CD14-positive monocyte (primary cell): ENCODE measurements around the gene PADI4. TPM values are rescaled to one million over a fixed set of nuclear protein-coding genes. Genes with fewer than 3 reads are reported as not detected.
A peak's percentile ranks its signal among the peaks of the same experiment; 100 is the strongest.

Experiments
- DNase-seq, 3 donors: peaks; one replicate each; pipeline ENCODE4 v3.0.0-alpha.2; 2011 to 2022
- H2AFZ ChIP-seq: 2 replicates; pipeline ENCODE4 v1.6.0; 2012; ENCODE audit warnings: mild to moderate bottlenecking, low read depth, low read length, inconsistent platforms; ENCODE audit not compliant: insufficient read depth, poor library complexity, severe bottlenecking
- H3K27ac ChIP-seq, 2 donors: 1 replicate in 1 of 2; 2 replicates in 1 of 2; pipeline ENCODE4 v1.5.1; 2012 to 2013; ENCODE audit warnings: low read length in 2 of 2, control low read depth in 1 of 2, inconsistent platforms in 1 of 2, low read depth in 1 of 2, mild to moderate bottlenecking in 1 of 2
- H3K27me3 ChIP-seq, 2 donors: one replicate each; pipeline versions ENCODE4 v1.6.0 to v1.6.1; 2011 to 2013; ENCODE audit warnings: low read length in 2 of 2; ENCODE audit not compliant: control insufficient read depth in 2 of 2, insufficient read depth in 2 of 2
- H3K36me3 ChIP-seq, 2 donors: replicated peaks in 1 of 2; 1 replicate in 1 of 2; 2 replicates in 1 of 2; pipeline versions ENCODE4 v1.5.1 to v1.6.1; 2012 to 2013; ENCODE audit warnings: low read length in 2 of 2, control low read depth in 1 of 2, inconsistent platforms in 1 of 2, mild to moderate bottlenecking in 1 of 2; ENCODE audit not compliant: insufficient read depth in 2 of 2, control insufficient read depth in 1 of 2
- H3K4me1 ChIP-seq, 2 donors: 1 replicate in 1 of 2; 2 replicates in 1 of 2; pipeline versions ENCODE4 v1.5.1 to v1.6.1; 2012 to 2013; ENCODE audit warnings: low read length in 2 of 2, control low read depth in 1 of 2, inconsistent platforms in 1 of 2, mild to moderate bottlenecking in 1 of 2, moderate library complexity in 1 of 2; ENCODE audit not compliant: insufficient read depth in 2 of 2, control insufficient read depth in 1 of 2
- H3K4me2 ChIP-seq: replicated peaks from 2 replicates; pipeline ENCODE3; 2012; ENCODE audit warnings: low read length, moderate library complexity, mild to moderate bottlenecking; ENCODE audit not compliant: poor library complexity, severe bottlenecking; ENCODE audit errors: extremely low read depth
- H3K4me3 ChIP-seq, 3 experiments: fragments of 200-600 bp in 1 of 3; sonication (generic) in 1 of 3; replicated peaks in 1 of 3; 1 replicate in 2 of 3; 2 replicates in 1 of 3; pipeline ENCODE4 v1.5.1; 2011 to 2013; ENCODE audit warnings: low read length in 3 of 3, mild to moderate bottlenecking in 3 of 3, control low read depth in 2 of 3, low read depth in 2 of 3, inconsistent platforms in 1 of 3, moderate library complexity in 1 of 3
- H3K79me2 ChIP-seq: 2 replicates; pipeline ENCODE4 v1.6.0; 2012; ENCODE audit warnings: mild to moderate bottlenecking, control low read depth, inconsistent platforms, low read length, moderate library complexity; ENCODE audit not compliant: insufficient read depth
- H3K9ac ChIP-seq: 2 replicates; pipeline ENCODE4 v1.6.0; 2017; ENCODE audit warnings: low read length, mild to moderate bottlenecking; ENCODE audit not compliant: insufficient read depth, poor library complexity, severe bottlenecking
- H3K9me3 ChIP-seq, 2 donors: replicated peaks in 1 of 2; 1 replicate in 1 of 2; 2 replicates in 1 of 2; pipeline versions ENCODE4 v1.5.1 to v1.6.1; 2012 to 2013; ENCODE audit warnings: low read length in 2 of 2, control low read depth in 1 of 2; ENCODE audit not compliant: control insufficient read depth in 1 of 2, insufficient read depth in 1 of 2
- H4K20me1 ChIP-seq: 2 replicates; pipeline ENCODE4 v1.6.0; 2012; ENCODE audit warnings: mild to moderate bottlenecking, low read length, control low read depth, moderate library complexity; ENCODE audit not compliant: insufficient read depth
- H3K27ac Mint-ChIP-seq, 7 donors: one replicate each; pipeline ENCODE4 v1.8.0; 2020; ENCODE audit warnings: mild to moderate bottlenecking in 7 of 7, mixed read lengths in 7 of 7, moderate library complexity in 6 of 7, inconsistent platforms in 2 of 7
- H3K27me3 Mint-ChIP-seq, 3 donors: one replicate each; pipeline ENCODE4 v1.8.0; 2021 to 2022; ENCODE audit warnings: low read depth in 3 of 3, mild to moderate bottlenecking in 3 of 3, mixed read lengths in 3 of 3, moderate library complexity in 3 of 3, inconsistent platforms in 1 of 3
- H3K36me3 Mint-ChIP-seq, 2 donors: one replicate each; pipeline ENCODE4 v1.8.0; 2020; ENCODE audit warnings: mixed read lengths in 2 of 2, inconsistent platforms in 1 of 2, mild to moderate bottlenecking in 1 of 2
- H3K4me1 Mint-ChIP-seq: one replicate; pipeline ENCODE4 v1.8.0; 2020; ENCODE audit warnings: mild to moderate bottlenecking, mixed read lengths
- H3K4me3 Mint-ChIP-seq, 2 donors: one replicate each; pipeline ENCODE4 v1.8.0; 2020; ENCODE audit warnings: mild to moderate bottlenecking in 2 of 2, mixed read lengths in 2 of 2, moderate library complexity in 1 of 2
- H3K9me3 Mint-ChIP-seq, 7 donors: one replicate each; pipeline ENCODE4 v1.8.0; 2020 to 2022; ENCODE audit warnings: mixed read lengths in 7 of 7, mild to moderate bottlenecking in 6 of 7, moderate library complexity in 6 of 7, inconsistent platforms in 2 of 7
- WGBS: methylation state at CpG from one replicate; pipeline ENCODE4 v1.1.5; 2013; ENCODE audit warnings: missing lambda C conversion rate; ENCODE audit not compliant: insufficient coverage; 5-methylcytosine and 5-hydroxymethylcytosine counted together
- intact Hi-C, 2 donors: fragments of 100-400 bp; cut with micrococcal nuclease; formaldehyde crosslinking; loops; one replicate each; pipeline versions ENCODE4 v1.15.0 to v1.15.1; 2023
- polyA plus RNA-seq, 3 donors: library from polyadenylated mRNA; depleted of rRNA in 1 of 3; unstranded in 2 of 3; stranded (reverse) in 1 of 3; fragments of 300-500 nt in 2 of 3; fragments of >200 nt in 1 of 3; fragmentation: Illumina TruSeq in 2 of 3; gene quantifications; 1 replicate in 2 of 3; 2 replicates in 1 of 3; pipeline ENCODE4 v1.2.3, GENCODE V29; 2012 to 2021
- TF ChIP-seq, protein P1 (sequence below): fragments of 200-600 bp; IDR thresholded peaks from one replicate; pipeline ENCODE4 v1.8.0; 2022; ENCODE audit warnings: antibody characterized with exemption, mild to moderate bottlenecking

The PADI4 gene
- polyA plus RNA-seq, 3 donors, result 160 to 356 (median 164) TPM

- TF ChIP-seq, protein P1, sequence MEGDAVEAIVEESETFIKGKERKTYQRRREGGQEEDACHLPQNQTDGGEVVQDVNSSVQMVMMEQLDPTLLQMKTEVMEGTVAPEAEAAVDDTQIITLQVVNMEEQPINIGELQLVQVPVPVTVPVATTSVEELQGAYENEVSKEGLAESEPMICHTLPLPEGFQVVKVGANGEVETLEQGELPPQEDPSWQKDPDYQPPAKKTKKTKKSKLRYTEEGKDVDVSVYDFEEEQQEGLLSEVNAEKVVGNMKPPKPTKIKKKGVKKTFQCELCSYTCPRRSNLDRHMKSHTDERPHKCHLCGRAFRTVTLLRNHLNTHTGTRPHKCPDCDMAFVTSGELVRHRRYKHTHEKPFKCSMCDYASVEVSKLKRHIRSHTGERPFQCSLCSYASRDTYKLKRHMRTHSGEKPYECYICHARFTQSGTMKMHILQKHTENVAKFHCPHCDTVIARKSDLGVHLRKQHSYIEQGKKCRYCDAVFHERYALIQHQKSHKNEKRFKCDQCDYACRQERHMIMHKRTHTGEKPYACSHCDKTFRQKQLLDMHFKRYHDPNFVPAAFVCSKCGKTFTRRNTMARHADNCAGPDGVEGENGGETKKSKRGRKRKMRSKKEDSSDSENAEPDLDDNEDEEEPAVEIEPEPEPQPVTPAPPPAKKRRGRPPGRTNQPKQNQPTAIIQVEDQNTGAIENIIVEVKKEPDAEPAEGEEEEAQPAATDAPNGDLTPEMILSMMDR, result no peak
- DNase-seq, result no peak
- no peaks in the 10 kb centered on the region for H3K4me1 ChIP-seq
- no peak overlapping the region for H2AFZ ChIP-seq
- Mint-ChIP-seq H3K27ac (peak overlapping the region in 1 of 7 donors; percentile 30), H3K9me3 (peaks cover 0 to 1% (median 0%) of the 10 kb centered on the region in 7 donors), H3K4me3 (no peak overlapping the region), H3K36me3 (peaks cover 74 to 94% of the 10 kb centered on the region in 2 donors), H3K4me1 (peaks cover 7% of the 10 kb centered on the region), H3K27me3 (peaks cover 0 to 4% (median 0%) of the 10 kb centered on the region in 3 donors)
- H3K9ac ChIP-seq, result no peak overlapping the region
- peaks cover 48% of the 10 kb centered on the region for H3K79me2 ChIP-seq
- H3K9me3 ChIP-seq, result no peaks in the 10 kb centered on the region
- H3K4me2 ChIP-seq, result no peak overlapping the region
- intact Hi-C loops, result loop anchor here in 1 of 2 donors (10.0 kb wide), 1 partner anchor 206 kb away; no protein-coding TSS in a partner anchor
- peak overlapping the region in 1 of 2 donors; percentile 36 for H3K27ac ChIP-seq
- H3K4me3 ChIP-seq, result no peak overlapping the region
- peaks cover 70 to 91% of the 10 kb centered on the region in 2 donors for H3K36me3 ChIP-seq
- H4K20me1 ChIP-seq, result peaks cover 45% of the 10 kb centered on the region
- WGBS, result 93% methylated on average over 7 of the region's 7 CpGs
- no peaks in the 10 kb centered on the region for H3K27me3 ChIP-seq
Measured at GRCh38 chr1:17330856-17331255, 22.9 kb downstream of the PADI4 start.

- Mint-ChIP-seq H3K27me3 (peaks cover 0 to 4% (median 0%) of the 10 kb centered on the region in 3 donors), H3K27ac (peak overlapping the region in 5 of 7 donors; percentile 0 to 73 (median 46)), H3K4me1 (peaks cover 4% of the 10 kb centered on the region), H3K4me3 (no peak overlapping the region), H3K36me3 (peaks cover 80 to 96% of the 10 kb centered on the region in 2 donors), H3K9me3 (peaks cover 0 to 1% (median 0%) of the 10 kb centered on the region in 7 donors)
- H3K27me3 ChIP-seq, result no peaks in the 10 kb centered on the region
- H2AFZ ChIP-seq, result no peak overlapping the region
- H3K36me3 ChIP-seq, result peaks cover 76 to 92% of the 10 kb centered on the region in 2 donors
- H3K4me2 ChIP-seq, result no peak overlapping the region
- H3K9me3 ChIP-seq, result no peaks in the 10 kb centered on the region
- H3K9ac ChIP-seq, result no peak overlapping the region
- DNase-seq, result no peak
- intact Hi-C loops, result loop anchor here in 1 of 2 donors (2.0 to 10.0 kb wide), 2 partner anchors 208 to 266 kb away; no protein-coding TSS in a partner anchor
- H3K27ac ChIP-seq, result no peak overlapping the region
- no peaks in the 10 kb centered on the region for H3K4me1 ChIP-seq
- H4K20me1 ChIP-seq, result peaks cover 32% of the 10 kb centered on the region
- H3K4me3 ChIP-seq, result no peak overlapping the region
- WGBS, result 96% methylated on average over 6 of the region's 8 CpGs
- peaks cover 26% of the 10 kb centered on the region for H3K79me2 ChIP-seq
- TF ChIP-seq, protein P1, result no peak
Measured at GRCh38 chr1:17333081-17333480, 25.1 kb downstream of the PADI4 start.
